ENCODE results near the gene KIF21A.

The KIF21A gene

GRCh38 chr12:39435531-39435930 lies 7.4 kb downstream of the KIF21A start:
- DNase-seq = no peak

GRCh38 chr12:39431797-39432196 lies 11.1 kb downstream of the KIF21A start:
- DNase-seq = no peak

- no peak for DNase-seq
Observed at GRCh38 chr12:39431002-39431796, 11.7 kb downstream of the KIF21A start.

GRCh38 chr12:39429809-39430208 lies 13.1 kb downstream of the KIF21A start:
- no peak for DNase-seq

GRCh38 chr12:39427360-39427808 lies 15.5 kb downstream of the KIF21A start:
- DNase-seq = no peak

- no peak for DNase-seq
Observed at GRCh38 chr12:39426636-39427240, 16.2 kb downstream of the KIF21A start.

- no peak for DNase-seq
Observed at GRCh38 chr12:39420043-39420442, 22.9 kb downstream of the KIF21A start.

GRCh38 chr12:39419471-39419870 lies 23.4 kb downstream of the KIF21A start:
- DNase-seq = no peak

GRCh38 chr12:39417916-39418315 lies 25.0 kb downstream of the KIF21A start:
- no peak for DNase-seq

GRCh38 chr12:39413836-39414771 lies 28.8 kb downstream of the KIF21A start:
- DNase-seq = no peak

- no peak for DNase-seq
Observed at GRCh38 chr12:39412210-39412609, 30.7 kb downstream of the KIF21A start.

- DNase-seq = no peak
Observed at GRCh38 chr12:39406262-39406661, 36.7 kb downstream of the KIF21A start.

GRCh38 chr12:39405580-39405979 lies 37.3 kb downstream of the KIF21A start:
- no peak for DNase-seq

- no peak for DNase-seq
Observed at GRCh38 chr12:39404000-39404399, 38.9 kb downstream of the KIF21A start.

GRCh38 chr12:39403376-39403775 lies 39.5 kb downstream of the KIF21A start:
- DNase-seq = no peak

- no peak for DNase-seq
Observed at GRCh38 chr12:39402922-39403321, 40.0 kb downstream of the KIF21A start.

GRCh38 chr12:39401459-39401858 lies 41.5 kb downstream of the KIF21A start:
- no peak for DNase-seq

GRCh38 chr12:39395866-39396265 lies 47.1 kb downstream of the KIF21A start:
- no peak for DNase-seq

GRCh38 chr12:39393890-39394289 lies 49.0 kb downstream of the KIF21A start:
- no peak for DNase-seq

- DNase-seq = no peak
Observed at GRCh38 chr12:39393179-39393578, 49.7 kb downstream of the KIF21A start.

- DNase-seq = no peak
Observed at GRCh38 chr12:39392154-39392925, 50.6 kb downstream of the KIF21A start.

- no peak for DNase-seq
Observed at GRCh38 chr12:39390752-39391151, 52.2 kb downstream of the KIF21A start.
